K562 (cell line): Measurements from ENCODE around the gene ABI3BP. TPM values are rescaled to one million over a fixed set of nuclear protein-coding genes. Genes with fewer than 3 reads are reported as not detected.

Experiments
- ATAC-seq: fragments of 200-7000 bp; cut with Tn5 transposase; 3 replicates; pipeline ENCODE4 v1.9.1; 2020; ENCODE audit warnings: moderate library complexity
- BruUV-seq: library from RNA; stranded (reverse); fragments of 400-500 nt; replicated peaks from 2 replicates; lab custom pipeline; 2021; lab: Mats Ljungman, UMichigan
- CTCF ChIA-PET: fragments of 300-600 bp; formaldehyde crosslinking; extraction: SDS; loops from one replicate; lab custom pipeline; 2021; ENCODE audit warnings: low intra/inter-chr PET ratio; lab: Yijun Ruan, JAX
- POLR2A ChIA-PET: fragments of 300-600, 350-650 bp; sonication (Branson Sonifier 250); formaldehyde crosslinking; extraction: SDS; loops from one replicate; lab custom pipeline; 2021; ENCODE audit warnings: antibody characterized with exemption, inconsistent platforms; lab: Yijun Ruan, JAX
- DNase-seq, 4 experiments: peaks; one replicate each; pipeline versions ENCODE4 v3.0.0 to v3.0.0-alpha.2; 2011 to 2018; ENCODE audit warnings: low spot score in 3 of 4, mixed read lengths in 3 of 4; ENCODE audit errors: extremely low read depth in 1 of 4
- FAIRE-seq: peaks from 2 replicates; lab custom pipeline; 2011; peaks lifted over from hg19 to GRCh38; lab: Jason Lieb, UNC
- H2AFZ ChIP-seq: 2 replicates; pipeline ENCODE4 v1.6.0; 2011; ENCODE audit warnings: low read depth, low read length, control low read depth, inconsistent platforms
- H3K27ac ChIP-seq: fragments of 200-600 bp; 3 replicates; pipeline ENCODE4 v1.8.0; 2011; ENCODE audit warnings: low read depth, mild to moderate bottlenecking, control low read depth, inconsistent platforms, low read length, moderate library complexity, mixed read lengths; ENCODE audit errors: extremely low read depth
- H3K27me3 ChIP-seq, 2 experiments: fragments of 300-600 bp in 1 of 2; 2 replicates in 1 of 2; 3 replicates in 1 of 2; pipeline versions ENCODE4 v1.6.0 to v1.8.0; 2011; ENCODE audit warnings: inconsistent platforms in 2 of 2, low read length in 2 of 2, mild to moderate bottlenecking in 1 of 2, mixed read lengths in 1 of 2, moderate library complexity in 1 of 2; ENCODE audit not compliant: control insufficient read depth in 2 of 2, insufficient read depth in 2 of 2
- H3K36me3 ChIP-seq: fragments of 300-600 bp; 3 replicates; pipeline ENCODE4 v1.8.0; 2011; ENCODE audit warnings: mild to moderate bottlenecking, low read length, inconsistent platforms; ENCODE audit not compliant: control insufficient read depth, insufficient read depth
- H3K4me1 ChIP-seq, 2 experiments: fragments of 200-600 bp in 1 of 2; replicated peaks in 1 of 2; 2 replicates in 1 of 2; 3 replicates in 1 of 2; pipeline versions ENCODE4 v1.5.1 to v1.8.0; 2011; ENCODE audit warnings: inconsistent platforms in 2 of 2, low read length in 2 of 2, mild to moderate bottlenecking in 1 of 2, mixed read lengths in 1 of 2, moderate library complexity in 1 of 2; ENCODE audit not compliant: control insufficient read depth in 2 of 2, insufficient read depth in 2 of 2
- H3K4me2 ChIP-seq: 2 replicates; pipeline ENCODE4 v1.6.1; 2011; ENCODE audit warnings: low read length, control low read depth, inconsistent platforms, mixed read lengths; ENCODE audit not compliant: insufficient read depth
- H3K4me3 ChIP-seq: fragments of 200-600 bp; sonication (generic), shearing (Covaris generic); 2 replicates; pipeline ENCODE4 v1.5.1; 2016; ENCODE audit warnings: control low read depth, inconsistent platforms
- H3K79me2 ChIP-seq: fragments of 200-600 bp; 3 replicates; pipeline ENCODE4 v1.8.0; 2011; ENCODE audit warnings: low read length, inconsistent platforms; ENCODE audit not compliant: control insufficient read depth, insufficient read depth
- H3K9ac ChIP-seq, 2 experiments: 2 replicates each; pipeline versions ENCODE4 v1.6.0 to v1.6.1; 2011; ENCODE audit warnings: low read depth in 2 of 2, low read length in 2 of 2, control low read depth in 1 of 2, inconsistent platforms in 1 of 2, mild to moderate bottlenecking in 1 of 2, mixed read lengths in 1 of 2; ENCODE audit not compliant: insufficient read depth in 1 of 2
- H3K9me1 ChIP-seq: one replicate; pipeline ENCODE4 v1.6.0; 2011; ENCODE audit warnings: inconsistent platforms, mild to moderate bottlenecking, low read length, moderate library complexity; ENCODE audit not compliant: control insufficient read depth, insufficient read depth
- H3K9me3 ChIP-seq: replicated peaks from 2 replicates; pipeline ENCODE4 v1.5.1; 2011; ENCODE audit warnings: low read depth, low read length, inconsistent platforms; ENCODE audit not compliant: control insufficient read depth, insufficient read depth
- H4K20me1 ChIP-seq: replicated peaks from 2 replicates; pipeline ENCODE4 v1.6.1; 2011; ENCODE audit warnings: low read length, inconsistent platforms, mixed read lengths; ENCODE audit not compliant: control insufficient read depth, insufficient read depth
- EWSR1 ChIP-seq: fragments of 450-650 bp; IDR thresholded peaks from 2 replicates; pipeline ENCODE4 v1.6.1; 2018; ENCODE audit warnings: borderline replicate concordance, mild to moderate bottlenecking, low read depth, moderate library complexity; ENCODE audit not compliant: partially characterized antibody
- IFI16 ChIP-seq: fragments of 250-450 bp; sonication (Bioruptor Pico); IDR thresholded peaks from 2 replicates; pipeline ENCODE4 v2.1.2; 2022; ENCODE audit warnings: mild to moderate bottlenecking, inconsistent platforms
- JUNB ChIP-seq: fragments of 450-650 bp; formaldehyde crosslinking; conservative IDR thresholded peaks from 2 replicates; pipeline ENCODE4 v1.4.0; 2020; ENCODE audit warnings: mild to moderate bottlenecking
- NFATC3 ChIP-seq: fragments of 450-650 bp; IDR thresholded peaks from 2 replicates; pipeline ENCODE4 v1.6.1; 2017; ENCODE audit warnings: mild to moderate bottlenecking
- PCBP1 ChIP-seq: fragments of 200-400 bp; formaldehyde crosslinking; IDR thresholded peaks from 2 replicates; pipeline ENCODE4 v1.6.1; 2018; ENCODE audit warnings: mild to moderate bottlenecking, low read depth, low read length; ENCODE audit not compliant: poor library complexity, severe bottlenecking
- SIN3A ChIP-seq, 2 experiments: fragments of 150-350 bp in 1 of 2; IDR thresholded peaks; 2 replicates each; pipeline ENCODE4 v1.6.1; 2011 to 2016; ENCODE audit warnings: borderline replicate concordance in 2 of 2, low read depth in 2 of 2, low read length in 2 of 2, mild to moderate bottlenecking in 2 of 2, moderate library complexity in 2 of 2; ENCODE audit not compliant: control insufficient read depth in 1 of 2
- ZBTB7A ChIP-seq: IDR thresholded peaks from 2 replicates; pipeline ENCODE4 v1.6.1; 2011; ENCODE audit warnings: low read depth, mild to moderate bottlenecking, low read length, moderate library complexity, borderline replicate concordance; ENCODE audit not compliant: control insufficient read depth
- ZFPM2 ChIP-seq: fragments of 250-450 bp; sonication (Bioruptor Pico); IDR thresholded peaks from 2 replicates; pipeline ENCODE4 v1.5.1; 2022; ENCODE audit warnings: mild to moderate bottlenecking
- ZNF165 ChIP-seq: fragments of 250-450 bp; sonication (Bioruptor Pico); IDR thresholded peaks from 2 replicates; pipeline ENCODE4 v1.4.0; 2020; ENCODE audit warnings: borderline replicate concordance
- WGBS: fragments of 100-300 bp; shearing (Covaris generic); methylation state at CpG from one replicate; pipeline ENCODE4 v1.1.6; 2016; ENCODE audit warnings: low coverage, mixed read lengths; ENCODE audit not compliant: insufficient coverage; ENCODE audit errors: missing lambda C conversion rate; 5-methylcytosine and 5-hydroxymethylcytosine counted together
- in situ Hi-C: fragments of 300-500 bp; cut with MboI; formaldehyde crosslinking; loops from 4 replicates; pipeline ENCODE4 v1.15.0; 2018; ENCODE audit warnings: inconsistent platforms, mixed read lengths
- intact Hi-C: fragments of 100-400 bp; cut with micrococcal nuclease; formaldehyde crosslinking; loops from 2 replicates; pipeline ENCODE4 v1.14.2; 2022
- polyA plus RNA-seq, 8 experiments: library from polyadenylated mRNA; depleted of rRNA in 4 of 8; stranded (reverse) in 5 of 8; unstranded in 3 of 8; fragments of >200 nt; fragmentation: Nextera tagmentation in 2 of 8; fragmentation: Illumina TruSeq in 1 of 8; extraction: Ambion mirVana in 2 of 8; extraction: Trizol in 1 of 8; gene quantifications; 2 replicates each; pipeline versions ENCODE4 v1.2.1 to v1.2.3, GENCODE V29; 2011 to 2014; ENCODE audit warnings: inconsistent platforms in 1 of 8, missing spikeins in 1 of 8
- total RNA-seq, 7 experiments: library from RNA; depleted of rRNA in 6 of 7; stranded (reverse); fragments of >200 nt in 6 of 7; fragmentation: Illumina TruSeq in 2 of 7; extraction: Trizol in 2 of 7; gene quantifications; 2 replicates each; pipeline versions ENCODE4 v1.2.1 to v1.2.3, GENCODE V29; 2011 to 2021; ENCODE audit warnings: low replicate concordance in 1 of 7
- TF ChIP-seq, protein P1 (sequence below): fragments of 450-650 bp; IDR thresholded peaks from 2 replicates; pipeline ENCODE4 v1.7.1; 2018; ENCODE audit warnings: mild to moderate bottlenecking, low read depth; ENCODE audit not compliant: partially characterized antibody
- TF ChIP-seq, protein P2 (sequence below): sonication (generic); formaldehyde crosslinking; IDR thresholded peaks from 2 replicates; pipeline ENCODE4 v1.8.0; 2022; ENCODE audit warnings: mild to moderate bottlenecking, missing genetic modification reagents
- TF ChIP-seq, protein P3 (sequence below): fragments of 250-450 bp; sonication (Bioruptor Pico); IDR thresholded peaks from 2 replicates; pipeline ENCODE4 v1.4.0; 2020; ENCODE audit warnings: mild to moderate bottlenecking, moderate library complexity

ABI3BP gene
- total and polyA plus RNA-seq, 9 of the 15 experiments (the other 6 are each of a cell fraction or from before 2014, with no cell fraction given), result 0.01 to 0.24 (median 0.06) TPM; not detected in 5

DNA sequence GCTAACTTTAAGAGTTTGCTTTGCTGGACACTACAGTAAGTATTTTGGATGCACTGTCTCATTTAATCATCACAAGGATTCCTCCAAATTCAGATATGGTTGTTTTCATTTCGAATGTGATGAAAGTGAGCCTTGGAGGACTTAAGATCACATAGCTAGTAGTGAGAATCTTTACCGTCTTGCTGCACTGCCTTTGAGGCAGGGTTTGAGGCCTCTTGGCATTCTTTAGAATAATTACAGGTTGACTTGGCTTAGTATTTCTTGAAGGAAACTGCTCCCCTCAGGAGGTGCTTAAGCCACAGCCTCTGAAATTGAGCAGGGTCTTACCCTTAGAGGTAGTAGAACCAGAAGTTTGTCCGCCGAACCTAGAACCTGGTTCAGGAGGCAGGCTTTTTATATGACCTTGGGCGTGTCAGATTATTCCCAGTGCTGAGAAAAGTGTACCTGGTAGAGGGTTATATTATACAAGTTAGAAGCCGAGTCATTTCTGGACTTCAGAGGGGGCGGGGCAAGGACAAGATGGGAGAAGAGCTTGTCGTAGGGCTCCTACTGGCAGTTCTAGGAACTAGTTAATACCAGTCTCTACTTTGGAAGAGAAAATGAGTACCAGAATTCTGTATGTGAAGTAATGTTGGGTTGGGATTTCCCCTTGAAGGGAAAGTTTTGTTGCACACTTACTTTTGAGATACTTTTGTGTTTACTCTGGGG is 282.8 kb downstream of the ABI3BP start (continued):
- TF ChIP-seq, protein P1, sequence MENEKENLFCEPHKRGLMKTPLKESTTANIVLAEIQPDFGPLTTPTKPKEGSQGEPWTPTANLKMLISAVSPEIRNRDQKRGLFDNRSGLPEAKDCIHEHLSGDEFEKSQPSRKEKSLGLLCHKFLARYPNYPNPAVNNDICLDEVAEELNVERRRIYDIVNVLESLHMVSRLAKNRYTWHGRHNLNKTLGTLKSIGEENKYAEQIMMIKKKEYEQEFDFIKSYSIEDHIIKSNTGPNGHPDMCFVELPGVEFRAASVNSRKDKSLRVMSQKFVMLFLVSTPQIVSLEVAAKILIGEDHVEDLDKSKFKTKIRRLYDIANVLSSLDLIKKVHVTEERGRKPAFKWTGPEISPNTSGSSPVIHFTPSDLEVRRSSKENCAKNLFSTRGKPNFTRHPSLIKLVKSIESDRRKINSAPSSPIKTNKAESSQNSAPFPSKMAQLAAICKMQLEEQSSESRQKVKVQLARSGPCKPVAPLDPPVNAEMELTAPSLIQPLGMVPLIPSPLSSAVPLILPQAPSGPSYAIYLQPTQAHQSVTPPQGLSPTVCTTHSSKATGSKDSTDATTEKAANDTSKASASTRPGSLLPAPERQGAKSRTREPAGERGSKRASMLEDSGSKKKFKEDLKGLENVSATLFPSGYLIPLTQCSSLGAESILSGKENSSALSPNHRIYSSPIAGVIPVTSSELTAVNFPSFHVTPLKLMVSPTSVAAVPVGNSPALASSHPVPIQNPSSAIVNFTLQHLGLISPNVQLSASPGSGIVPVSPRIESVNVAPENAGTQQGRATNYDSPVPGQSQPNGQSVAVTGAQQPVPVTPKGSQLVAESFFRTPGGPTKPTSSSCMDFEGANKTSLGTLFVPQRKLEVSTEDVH, result peak; percentile 20
- TF ChIP-seq JUNB (CRISPR knock-in tag), result no peak

DNA sequence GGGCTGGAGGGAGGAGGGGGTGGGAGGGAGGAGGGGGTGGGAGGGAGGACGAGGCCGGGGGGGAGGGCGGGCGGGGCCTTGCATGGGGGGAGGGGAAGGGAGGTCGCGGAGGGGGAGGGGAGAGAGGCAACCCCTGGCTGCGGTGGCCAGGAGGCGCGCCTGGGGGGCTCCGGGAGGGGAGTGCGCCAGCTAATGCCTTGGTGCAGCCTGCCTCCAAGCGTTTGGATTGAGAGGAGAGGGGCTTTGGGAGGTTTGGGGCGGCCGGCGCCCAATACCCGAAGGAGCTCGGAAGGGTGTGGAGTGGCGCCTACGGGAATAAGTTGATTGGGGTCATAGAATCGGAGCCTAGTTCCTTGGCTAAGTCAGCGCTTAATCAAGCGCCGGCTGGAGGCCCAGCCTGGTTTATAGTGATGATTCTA is 283.4 kb downstream of the ABI3BP start:
- H3K9ac ChIP-seq, result peak overlapping the region; percentile 93 to 95
- peak; percentile 35 for FAIRE-seq
- H2AFZ ChIP-seq, result no peak overlapping the region
- H3K27me3 ChIP-seq, result no peaks in the 10 kb centered on the region
- peaks cover 4 to 19% of the 10 kb centered on the region in 2 experiments; a peak in 3 of 5 replicates for H3K4me1 ChIP-seq
- no peaks in the 10 kb centered on the region; the same call in 1 of the 2 replicates for H4K20me1 ChIP-seq
- H3K9me1 ChIP-seq, result peaks cover 4% of the 10 kb centered on the region
- no peaks in the 10 kb centered on the region; the same call in 1 of the 2 replicates for H3K9me3 ChIP-seq
- H3K4me3 ChIP-seq, result peak overlapping the region; percentile 83
- no TSS peak for BruUV-seq
- ATAC-seq, result peak; percentile 55
- peaks cover 51% of the 10 kb centered on the region for H3K79me2 ChIP-seq
- DNase-seq, result peak; percentile 58 to 75 (median 66)
- H3K36me3 ChIP-seq, result peaks cover 38% of the 10 kb centered on the region
- ChIA-PET POLR2A (interaction anchor here (0.5 to 2.3 kb wide), 6 partner anchors 15 to 366 kb away, joined by 3 to 29 read pairs (median 4); no protein-coding TSS in a partner anchor), CTCF (interaction anchor here (0.7 kb wide), 1 partner anchor 247 kb away, joined by 5 read pairs; no protein-coding TSS in a partner anchor)
- in situ Hi-C loops (no loop called here), intact Hi-C loops (loop anchor here (5.0 to 10.0 kb wide), 4 partner anchors 43 to 305 kb away; partner anchors contain the start of genes LNP1 and TOMM70)
- peak overlapping the region; percentile 93 for H3K4me2 ChIP-seq
- H3K27ac ChIP-seq, result peak overlapping the region; percentile 92
- 6% methylated on average over 4 of the region's 23 CpGs for WGBS
- 0 out of 4 replicates have a peak, but pooled peaks of 1 of the 2 experiments have one; percentile 40 for TF ChIP-seq SIN3A (IDR thresholded peaks at IDR 0.05; ENCODE audit: borderline replicate concordance in 2 of 2, control insufficient read depth in 1 of 2, low read depth in 2 of 2, low read length in 2 of 2)
- TF ChIP-seq, protein P2, sequence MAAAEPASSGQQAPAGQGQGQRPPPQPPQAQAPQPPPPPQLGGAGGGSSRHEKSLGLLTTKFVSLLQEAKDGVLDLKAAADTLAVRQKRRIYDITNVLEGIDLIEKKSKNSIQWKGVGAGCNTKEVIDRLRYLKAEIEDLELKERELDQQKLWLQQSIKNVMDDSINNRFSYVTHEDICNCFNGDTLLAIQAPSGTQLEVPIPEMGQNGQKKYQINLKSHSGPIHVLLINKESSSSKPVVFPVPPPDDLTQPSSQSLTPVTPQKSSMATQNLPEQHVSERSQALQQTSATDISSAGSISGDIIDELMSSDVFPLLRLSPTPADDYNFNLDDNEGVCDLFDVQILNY (CRISPR knock-in tag), result no peak
- TF ChIP-seq IFI16, result no peak
- TF ChIP-seq EWSR1, result no peak
- peak; percentile 77; the same call in 1 of the 2 replicates for TF ChIP-seq ZBTB7A
- no peak for TF ChIP-seq ZFPM2 (CRISPR knock-in tag)
- no peak for TF ChIP-seq ZNF165
- TF ChIP-seq PCBP1, result peak; percentile 82
- TF ChIP-seq, protein P3, sequence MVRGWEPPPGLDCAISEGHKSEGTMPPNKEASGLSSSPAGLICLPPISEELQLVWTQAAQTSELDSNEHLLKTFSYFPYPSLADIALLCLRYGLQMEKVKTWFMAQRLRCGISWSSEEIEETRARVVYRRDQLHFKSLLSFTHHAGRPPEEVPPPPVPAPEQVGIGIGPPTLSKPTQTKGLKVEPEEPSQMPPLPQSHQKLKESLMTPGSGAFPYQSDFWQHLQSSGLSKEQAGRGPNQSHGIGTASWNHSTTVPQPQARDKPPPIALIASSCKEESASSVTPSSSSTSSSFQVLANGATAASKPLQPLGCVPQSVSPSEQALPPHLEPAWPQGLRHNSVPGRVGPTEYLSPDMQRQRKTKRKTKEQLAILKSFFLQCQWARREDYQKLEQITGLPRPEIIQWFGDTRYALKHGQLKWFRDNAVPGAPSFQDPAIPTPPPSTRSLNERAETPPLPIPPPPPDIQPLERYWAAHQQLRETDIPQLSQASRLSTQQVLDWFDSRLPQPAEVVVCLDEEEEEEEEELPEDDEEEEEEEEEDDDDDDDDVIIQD, result no peak
- TF ChIP-seq NFATC3, result no peak
